PFSK-1 (cell line): ENCODE measurements around the gene PSORS1C1.

Experiments
- POLR2AphosphoS5 ChIP-seq: IDR thresholded peaks from 2 replicates; pipeline ENCODE4 v1.6.1; 2012; ENCODE audit warnings: low read depth, mild to moderate bottlenecking, control low read depth, low read length, moderate library complexity
- TAF1 ChIP-seq: IDR thresholded peaks from 2 replicates; pipeline ENCODE4 v1.6.1; 2012; ENCODE audit warnings: low read length, control low read depth, borderline replicate concordance; ENCODE audit not compliant: insufficient read depth

DNA sequence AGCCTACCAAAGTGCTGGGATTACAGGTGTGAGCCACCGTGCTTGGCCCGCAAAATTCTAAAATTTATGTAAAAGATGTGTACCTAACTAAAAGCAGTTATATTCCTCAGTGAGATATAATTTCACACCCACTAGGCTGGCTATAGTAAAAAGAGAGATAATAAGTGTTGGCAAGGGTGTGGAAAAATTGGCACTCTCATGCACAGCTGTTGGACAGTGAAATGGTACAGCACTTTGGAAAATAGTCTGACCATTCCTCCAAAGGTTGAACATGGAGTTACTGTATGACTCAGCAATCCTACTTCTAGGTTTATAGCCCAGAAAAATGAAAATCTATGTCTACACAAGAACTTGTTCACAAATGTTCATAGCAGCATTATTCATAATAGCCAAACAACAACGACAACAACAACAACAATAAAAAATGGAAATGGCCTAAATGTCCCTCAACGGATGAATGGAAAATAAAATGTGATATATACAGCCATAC lies 16.1 kb upstream of the PSORS1C1 start:
- TF ChIP-seq POLR2AphosphoS5, result no peak
- TF ChIP-seq TAF1, result no peak
